ENCODE measurements around the gene HIVEP3.

- TF ChIP-seq POLR2AphosphoS5 (IDR thresholded peaks at IDR 0.05) (no peak), POLR2A (IDR thresholded peaks at IDR 0.05; ENCODE audit: low read depth) (no peak), CTCF (IDR thresholded peaks at IDR 0.05) (no peak), EP300 (IDR thresholded peaks at IDR 0.05) (no peak)
Observed at GRCh38 chr1:41658431-41659158, 260.1 kb downstream of the HIVEP3 start.
